ENCODE measurements around the gene KCNG2.

The KCNG2 gene

GRCh38 chr18:79904357-79905147 is 106.8 kb downstream of the KCNG2 start:
- H3K4me1 ChIP-seq (ENCODE audit: low read depth, poor library complexity, severe bottlenecking) = no peaks in the 10 kb centered on the region
- no peak overlapping the region for H3K27ac ChIP-seq
- H2AFZ ChIP-seq (ENCODE audit: low read depth) = no peak overlapping the region
- no peak overlapping the region for H3K4me2 ChIP-seq
- no peak overlapping the region for H3K4me3 ChIP-seq (IDR thresholded peaks at IDR 0.05; ENCODE audit: insufficient read depth, low read depth, low read length)
- no peaks in the 10 kb centered on the region for H4K20me1 ChIP-seq (ENCODE audit: insufficient read depth)
- H3K36me3 ChIP-seq (ENCODE audit: insufficient read depth) = no peaks in the 10 kb centered on the region
- H3K9ac ChIP-seq = no peak overlapping the region
- H3K27me3 ChIP-seq (ENCODE audit: insufficient read depth, low read depth) = no peaks in the 10 kb centered on the region
- TF ChIP-seq, protein P1, sequence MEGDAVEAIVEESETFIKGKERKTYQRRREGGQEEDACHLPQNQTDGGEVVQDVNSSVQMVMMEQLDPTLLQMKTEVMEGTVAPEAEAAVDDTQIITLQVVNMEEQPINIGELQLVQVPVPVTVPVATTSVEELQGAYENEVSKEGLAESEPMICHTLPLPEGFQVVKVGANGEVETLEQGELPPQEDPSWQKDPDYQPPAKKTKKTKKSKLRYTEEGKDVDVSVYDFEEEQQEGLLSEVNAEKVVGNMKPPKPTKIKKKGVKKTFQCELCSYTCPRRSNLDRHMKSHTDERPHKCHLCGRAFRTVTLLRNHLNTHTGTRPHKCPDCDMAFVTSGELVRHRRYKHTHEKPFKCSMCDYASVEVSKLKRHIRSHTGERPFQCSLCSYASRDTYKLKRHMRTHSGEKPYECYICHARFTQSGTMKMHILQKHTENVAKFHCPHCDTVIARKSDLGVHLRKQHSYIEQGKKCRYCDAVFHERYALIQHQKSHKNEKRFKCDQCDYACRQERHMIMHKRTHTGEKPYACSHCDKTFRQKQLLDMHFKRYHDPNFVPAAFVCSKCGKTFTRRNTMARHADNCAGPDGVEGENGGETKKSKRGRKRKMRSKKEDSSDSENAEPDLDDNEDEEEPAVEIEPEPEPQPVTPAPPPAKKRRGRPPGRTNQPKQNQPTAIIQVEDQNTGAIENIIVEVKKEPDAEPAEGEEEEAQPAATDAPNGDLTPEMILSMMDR (conservative IDR thresholded peaks at IDR 0.05; ENCODE audit: low read depth, low read length) = no peak
- H3K79me2 ChIP-seq (ENCODE audit: insufficient read depth, low read depth) = no peaks in the 10 kb centered on the region

DNA sequence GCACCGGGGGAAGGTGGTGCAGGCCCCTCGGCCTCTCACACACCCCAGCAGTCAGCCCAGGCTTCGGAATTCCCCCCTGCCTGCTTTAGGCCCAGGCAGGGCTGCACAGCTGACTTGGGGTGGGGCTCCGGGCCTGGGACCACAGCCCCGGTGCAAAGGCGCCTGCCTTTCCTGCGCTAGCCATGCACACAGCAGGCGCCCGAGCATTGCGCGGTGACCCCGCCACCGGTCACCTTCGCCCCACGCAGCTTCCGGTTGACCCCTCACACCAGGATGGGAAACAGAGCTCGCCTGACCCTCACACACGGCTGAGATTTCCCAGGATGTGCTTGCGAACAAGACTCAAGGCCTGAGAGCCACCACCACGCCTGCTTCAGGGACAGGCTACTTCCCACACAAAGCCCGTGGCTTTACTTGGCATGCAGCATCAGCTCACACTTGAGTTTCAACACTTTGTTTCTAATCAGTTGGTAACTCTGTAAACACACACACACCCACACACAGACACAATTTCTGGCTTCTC is 107.7 kb downstream of the KCNG2 start:
- Histone ChIP-seq H3K36me3 (ENCODE audit: insufficient read depth) (no peaks in the 10 kb centered on the region), H3K4me1 (ENCODE audit: low read depth, poor library complexity, severe bottlenecking) (no peaks in the 10 kb centered on the region)

DNA sequence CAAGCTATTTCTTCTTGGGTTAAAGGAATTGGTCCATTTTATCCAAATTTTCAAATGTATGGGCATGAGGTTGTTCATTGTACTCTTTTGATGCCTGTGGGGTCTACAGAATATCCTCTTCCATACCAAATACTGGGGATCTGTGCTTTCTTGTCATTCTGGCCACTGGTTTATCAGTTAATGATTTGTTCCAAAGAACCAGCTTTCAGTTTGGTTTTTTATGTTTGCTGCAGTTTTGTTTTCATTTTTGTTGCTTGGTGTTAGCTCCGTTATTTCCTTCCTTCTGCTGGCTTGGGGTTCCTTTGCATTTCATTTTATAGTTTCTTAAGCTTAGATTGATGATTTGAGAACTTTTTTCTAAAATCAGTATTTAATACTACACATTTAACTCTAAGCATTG is 108.3 kb downstream of the KCNG2 start:
- H3K4me3 ChIP-seq (IDR thresholded peaks at IDR 0.05; ENCODE audit: insufficient read depth, low read depth, low read length) = no peak overlapping the region
- no peaks in the 10 kb centered on the region for H3K36me3 ChIP-seq (ENCODE audit: insufficient read depth)
- no peak overlapping the region for H2AFZ ChIP-seq (ENCODE audit: low read depth)
- no peaks in the 10 kb centered on the region for H4K20me1 ChIP-seq (ENCODE audit: insufficient read depth)
- no peak overlapping the region for H3K4me2 ChIP-seq
- no peak overlapping the region for H3K9ac ChIP-seq
- H3K4me1 ChIP-seq (ENCODE audit: low read depth, poor library complexity, severe bottlenecking) = no peaks in the 10 kb centered on the region
- TF ChIP-seq, protein P1 (conservative IDR thresholded peaks at IDR 0.05; ENCODE audit: low read depth, low read length) = no peak
- H3K79me2 ChIP-seq (ENCODE audit: insufficient read depth, low read depth) = no peaks in the 10 kb centered on the region
- no peaks in the 10 kb centered on the region for H3K27me3 ChIP-seq (ENCODE audit: insufficient read depth, low read depth)
- H3K27ac ChIP-seq = no peak overlapping the region

More for the DNA sequence above, 107.7 kb downstream of the KCNG2 start:
- TF ChIP-seq, protein P1 (conservative IDR thresholded peaks at IDR 0.05; ENCODE audit: low read depth, low read length) = no peak
- Histone ChIP-seq H3K27me3 (ENCODE audit: insufficient read depth, low read depth) (no peaks in the 10 kb centered on the region), H3K4me3 (IDR thresholded peaks at IDR 0.05; ENCODE audit: insufficient read depth, low read depth, low read length) (no peak overlapping the region), H3K27ac (no peak overlapping the region), H3K9ac (no peak overlapping the region), H3K4me2 (no peak overlapping the region), H3K79me2 (ENCODE audit: insufficient read depth, low read depth) (no peaks in the 10 kb centered on the region), H2AFZ (ENCODE audit: low read depth) (no peak overlapping the region), H4K20me1 (ENCODE audit: insufficient read depth) (no peaks in the 10 kb centered on the region)

- no peak overlapping the region for H3K27ac ChIP-seq
- no peak overlapping the region for H3K4me3 ChIP-seq (IDR thresholded peaks at IDR 0.05; ENCODE audit: insufficient read depth, low read depth, low read length)
- H3K79me2 ChIP-seq (ENCODE audit: insufficient read depth, low read depth) = no peaks in the 10 kb centered on the region
- H3K36me3 ChIP-seq (ENCODE audit: insufficient read depth) = no peaks in the 10 kb centered on the region
- no peaks in the 10 kb centered on the region for H3K27me3 ChIP-seq (ENCODE audit: insufficient read depth, low read depth)
- H3K4me2 ChIP-seq = no peak overlapping the region
- TF ChIP-seq, protein P1 (conservative IDR thresholded peaks at IDR 0.05; ENCODE audit: low read depth, low read length) = no peak
- H4K20me1 ChIP-seq (ENCODE audit: insufficient read depth) = no peaks in the 10 kb centered on the region
- no peak overlapping the region for H2AFZ ChIP-seq (ENCODE audit: low read depth)
- no peaks in the 10 kb centered on the region for H3K4me1 ChIP-seq (ENCODE audit: low read depth, poor library complexity, severe bottlenecking)
- H3K9ac ChIP-seq = no peak overlapping the region
These were observed 109.0 kb downstream of the KCNG2 start for GRCh38 chr18:79906706-79907105.

All from KMS-11 (cell line).